Stomach (tissue), 4 donors: ENCODE results near the gene IZUMO1.

Experiments
- CTCF ChIP-seq, 7 experiments: fragments of 450-650 bp in 4 of 7; fragments of 200-600 bp in 3 of 7; sonication (generic) in 3 of 7; IDR thresholded peaks; one replicate each; pipeline ENCODE4 v1.5.1; 2016 to 2019; ENCODE audit warnings: antibody characterized with exemption in 7 of 7, control low read depth in 2 of 7, mild to moderate bottlenecking in 1 of 7
- POLR2AphosphoS5 ChIP-seq, 3 donors: sonication (generic); formaldehyde crosslinking; IDR thresholded peaks; one replicate each; pipeline ENCODE4 v1.6.1; 2016; ENCODE audit warnings: antibody characterized with exemption in 3 of 3

DNA sequence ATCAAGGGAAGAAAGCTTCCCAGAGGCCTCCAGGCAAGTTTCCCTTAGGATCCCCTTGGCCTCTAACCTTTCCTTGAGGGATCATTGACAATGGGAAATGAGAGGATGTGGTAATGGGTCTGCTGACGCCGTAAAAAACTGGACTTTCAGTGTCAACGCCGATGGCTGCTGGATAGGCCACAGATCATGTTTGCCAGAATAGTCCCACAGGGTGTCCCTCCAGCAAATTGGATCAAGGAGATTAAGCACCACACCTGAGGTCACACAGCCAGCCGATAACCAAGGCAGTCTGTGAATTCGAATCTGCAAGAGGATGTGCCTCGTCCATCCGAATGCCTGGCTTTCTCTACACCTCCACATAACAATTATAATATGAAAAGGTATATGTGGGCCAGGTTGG lies 46.6 kb upstream of the IZUMO1 start:
- TF ChIP-seq CTCF (IDR thresholded peaks at IDR 0.05) (no peak), POLR2AphosphoS5 (IDR thresholded peaks at IDR 0.05) (no peak)
